PFSK-1 (cell line): ENCODE results near the gene ALDH2.

Experiments used
- FOXP2 ChIP-seq: optimal IDR thresholded peaks from 2 replicates; pipeline ENCODE3; 2011; ENCODE audit warnings: borderline replicate concordance, control low read depth, inconsistent platforms; ENCODE audit not compliant: insufficient read depth; ENCODE audit errors: extremely low read length, extremely low read depth
- POLR2AphosphoS5 ChIP-seq: IDR thresholded peaks from 2 replicates; pipeline ENCODE4 v1.6.1; 2012; ENCODE audit warnings: low read depth, mild to moderate bottlenecking, control low read depth, low read length, moderate library complexity
- REST ChIP-seq, 2 experiments: IDR thresholded peaks; 2 replicates each; pipeline versions ENCODE4 v1.6.1 to v1.8.0; 2011 to 2012; ENCODE audit warnings: low read depth in 2 of 2, low read length in 2 of 2, control low read depth in 1 of 2, inconsistent platforms in 1 of 2, mild to moderate bottlenecking in 1 of 2, moderate library complexity in 1 of 2; ENCODE audit not compliant: insufficient read depth in 1 of 2
- SIN3A ChIP-seq: IDR thresholded peaks from 2 replicates; pipeline ENCODE4 v1.6.1; 2012; ENCODE audit warnings: mild to moderate bottlenecking, low read length, moderate library complexity, borderline replicate concordance; ENCODE audit not compliant: insufficient read depth
- TAF1 ChIP-seq: IDR thresholded peaks from 2 replicates; pipeline ENCODE4 v1.6.1; 2012; ENCODE audit warnings: low read length, control low read depth, borderline replicate concordance; ENCODE audit not compliant: insufficient read depth

The ALDH2 gene

GRCh38 chr12:111803851-111804250, 37.1 kb downstream of the ALDH2 start:
- TF ChIP-seq TAF1 (no peak), POLR2AphosphoS5 (no peak), FOXP2 (no peak), REST (IDR thresholded peaks at IDR 0.05; ENCODE audit: insufficient read depth in 1 of 2, low read depth in 2 of 2, low read length in 2 of 2) (no peak), SIN3A (no peak)

DNA sequence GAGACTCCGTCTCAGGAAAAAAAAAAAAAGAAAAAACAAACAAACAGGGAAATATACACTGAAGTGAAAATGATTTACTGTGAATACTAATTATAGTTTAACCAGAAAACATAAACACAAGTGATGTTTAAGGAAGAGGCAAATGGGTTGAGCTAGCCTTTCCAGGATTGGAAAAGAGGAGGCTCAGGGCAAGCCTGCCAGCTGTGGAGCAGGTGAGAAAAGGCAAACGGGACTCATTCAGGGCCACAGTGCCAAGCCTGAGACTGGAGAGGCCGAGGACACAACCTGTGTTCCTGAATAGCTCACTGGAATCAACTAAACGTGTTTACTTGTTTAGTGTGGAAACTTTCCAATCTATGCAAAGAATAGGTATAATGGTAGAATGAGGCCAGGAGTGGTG, 39.6 kb downstream of the ALDH2 start:
- TF ChIP-seq POLR2AphosphoS5: no peak
- no peak for TF ChIP-seq REST (IDR thresholded peaks at IDR 0.05; ENCODE audit: insufficient read depth in 1 of 2, low read depth in 2 of 2, low read length in 2 of 2)
- TF ChIP-seq FOXP2: no peak
- no peak for TF ChIP-seq TAF1
- TF ChIP-seq SIN3A: no peak

GRCh38 chr12:111807232-111807631, 40.5 kb downstream of the ALDH2 start:
- TF ChIP-seq POLR2AphosphoS5 (no peak), FOXP2 (no peak), SIN3A (no peak), TAF1 (no peak), REST (IDR thresholded peaks at IDR 0.05; ENCODE audit: insufficient read depth in 1 of 2, low read depth in 2 of 2, low read length in 2 of 2) (no peak)

DNA sequence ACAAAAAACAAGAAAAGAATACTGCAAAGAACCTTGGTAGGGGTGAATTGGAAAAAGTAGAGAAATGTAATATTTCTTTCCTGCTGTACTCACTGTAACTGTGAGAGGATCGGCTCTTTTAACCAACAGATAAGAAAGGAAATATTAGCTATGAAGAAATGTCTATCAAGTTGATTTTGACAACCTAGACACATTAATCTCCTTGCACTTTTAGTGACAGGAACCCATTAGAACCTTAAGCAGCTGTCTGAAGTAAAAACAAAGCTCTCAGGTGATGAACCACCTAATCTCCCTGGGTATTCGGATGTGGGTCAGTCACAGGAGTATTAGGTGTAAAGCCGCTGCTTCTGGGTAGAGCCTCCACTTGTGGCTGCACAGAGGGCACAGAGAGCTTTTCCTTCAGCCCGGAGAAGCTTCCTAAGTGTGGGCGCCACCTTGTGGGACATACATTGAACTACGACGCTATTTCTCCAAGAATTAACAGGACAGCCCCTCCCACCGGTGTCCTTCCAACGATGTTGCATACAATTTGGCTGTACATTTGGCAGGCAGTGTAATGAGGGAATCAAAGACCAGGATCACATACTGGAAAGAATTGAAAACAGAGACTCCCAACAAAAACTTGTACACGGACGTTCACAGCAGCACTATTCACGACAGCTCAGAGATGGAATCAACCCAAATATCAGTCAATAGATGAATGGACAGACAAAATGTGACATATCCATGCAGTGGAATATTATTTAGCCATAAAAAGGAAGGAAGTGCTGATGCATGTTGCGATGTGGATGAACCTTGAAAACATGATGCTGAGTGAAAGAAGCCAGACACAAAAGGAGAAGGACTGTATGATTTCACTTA, 46.4 kb downstream of the ALDH2 start:
- TF ChIP-seq POLR2AphosphoS5 (no peak), REST (IDR thresholded peaks at IDR 0.05; ENCODE audit: insufficient read depth in 1 of 2, low read depth in 2 of 2, low read length in 2 of 2) (no peak), FOXP2 (no peak), TAF1 (no peak), SIN3A (no peak)
